Peyer's patch (tissue), 4 donors: ENCODE data around the gene KRTAP5-10. TPM values are rescaled to one million over a fixed set of nuclear protein-coding genes. Genes with fewer than 3 reads are reported as not detected.
"Not testable (repeated sequence)": the region's sequence is repeated elsewhere in the genome, so short reads cannot be mapped to it uniquely, and the experiment has no call there.

Source experiments
- DNase-seq, 3 donors: peaks; one replicate each; pipeline ENCODE4 v3.0.0-alpha.2; 2017 to 2019
- H3K27ac ChIP-seq, 4 donors: fragments of 200-600 bp; sonication (generic); one replicate each; pipeline ENCODE4 v1.5.1; 2016 to 2019
- H3K27me3 ChIP-seq, 2 donors: fragments of 200-600 bp; sonication (generic); one replicate each; pipeline ENCODE4 v1.5.1; 2019
- H3K36me3 ChIP-seq, 3 donors: fragments of 200-600 bp; sonication (generic); one replicate each; pipeline ENCODE4 v1.5.1; 2016 to 2019
- H3K4me1 ChIP-seq, 4 donors: fragments of 200-600 bp; sonication (generic); one replicate each; pipeline ENCODE4 v1.5.1; 2016 to 2019
- H3K4me3 ChIP-seq, 4 donors: fragments of 200-600 bp; sonication (generic); 1 replicate in 3 of 4; 2 replicates in 1 of 4; pipeline ENCODE4 v1.5.1; 2016 to 2019; ENCODE audit warnings: mild to moderate bottlenecking in 1 of 4
- H3K9me3 ChIP-seq, 4 donors: fragments of 200-600 bp; sonication (generic); one replicate each; pipeline ENCODE4 v1.5.1; 2016 to 2019; ENCODE audit warnings: mild to moderate bottlenecking in 1 of 4
- POLR2A ChIP-seq, 2 donors: fragments of 450-650 bp; IDR thresholded peaks; one replicate each; pipeline ENCODE4 v1.5.1; 2017; ENCODE audit warnings: antibody characterized with exemption in 2 of 2, mild to moderate bottlenecking in 2 of 2, moderate library complexity in 2 of 2
- total RNA-seq, 4 donors: library from RNA; depleted of rRNA; stranded (reverse); fragments of >200 nt; gene quantifications; one replicate each; pipeline ENCODE4 v1.1.0, GENCODE V29; 2016
- TF ChIP-seq, protein P1 (sequence below), 6 experiments: fragments of 450-650 bp in 4 of 6; fragments of 200-600 bp in 2 of 6; sonication (generic) in 1 of 6; IDR thresholded peaks; one replicate each; pipeline ENCODE4 v1.5.1; 2017 to 2019; ENCODE audit warnings: antibody characterized with exemption in 6 of 6, mild to moderate bottlenecking in 3 of 6, moderate library complexity in 1 of 6

KRTAP5-10 gene
- total RNA-seq, 4 donors from 2014 or later: not detected

DNA sequence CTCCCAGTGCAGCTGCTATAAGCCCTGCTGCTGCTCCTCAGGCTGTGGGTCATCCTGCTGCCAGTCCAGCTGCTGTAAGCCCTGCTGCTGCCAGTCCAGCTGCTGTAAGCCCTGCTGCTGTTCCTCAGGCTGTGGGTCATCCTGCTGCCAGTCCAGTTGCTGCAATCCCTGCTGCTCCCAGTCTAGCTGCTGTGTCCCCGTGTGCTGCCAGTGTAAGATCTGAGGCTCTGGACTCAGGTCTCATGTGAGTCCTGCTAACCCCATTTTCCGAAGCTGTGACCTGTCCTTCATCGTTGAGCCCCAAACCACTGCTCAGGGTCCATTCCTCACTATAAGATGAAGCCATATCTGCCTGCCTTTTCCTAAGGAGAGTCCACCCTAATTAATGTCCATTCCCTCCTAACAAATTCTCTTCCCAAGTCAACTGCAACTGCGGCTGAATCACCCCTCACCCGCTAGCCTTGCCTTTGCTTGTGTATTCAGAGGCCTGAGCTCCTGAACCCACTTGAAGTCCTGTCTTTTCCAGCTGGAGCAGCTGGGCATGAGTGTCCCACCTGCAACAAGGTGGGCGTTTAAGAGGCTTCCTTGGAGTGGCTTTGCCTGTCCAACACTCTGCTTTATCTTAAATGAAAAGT lies 37.7 kb upstream of the KRTAP5-10 start:
- H3K9me3 ChIP-seq: no peaks in the 10 kb centered on the region
- peak in 1 of 3 donors; percentile 14 for DNase-seq
- TF ChIP-seq, protein P1, sequence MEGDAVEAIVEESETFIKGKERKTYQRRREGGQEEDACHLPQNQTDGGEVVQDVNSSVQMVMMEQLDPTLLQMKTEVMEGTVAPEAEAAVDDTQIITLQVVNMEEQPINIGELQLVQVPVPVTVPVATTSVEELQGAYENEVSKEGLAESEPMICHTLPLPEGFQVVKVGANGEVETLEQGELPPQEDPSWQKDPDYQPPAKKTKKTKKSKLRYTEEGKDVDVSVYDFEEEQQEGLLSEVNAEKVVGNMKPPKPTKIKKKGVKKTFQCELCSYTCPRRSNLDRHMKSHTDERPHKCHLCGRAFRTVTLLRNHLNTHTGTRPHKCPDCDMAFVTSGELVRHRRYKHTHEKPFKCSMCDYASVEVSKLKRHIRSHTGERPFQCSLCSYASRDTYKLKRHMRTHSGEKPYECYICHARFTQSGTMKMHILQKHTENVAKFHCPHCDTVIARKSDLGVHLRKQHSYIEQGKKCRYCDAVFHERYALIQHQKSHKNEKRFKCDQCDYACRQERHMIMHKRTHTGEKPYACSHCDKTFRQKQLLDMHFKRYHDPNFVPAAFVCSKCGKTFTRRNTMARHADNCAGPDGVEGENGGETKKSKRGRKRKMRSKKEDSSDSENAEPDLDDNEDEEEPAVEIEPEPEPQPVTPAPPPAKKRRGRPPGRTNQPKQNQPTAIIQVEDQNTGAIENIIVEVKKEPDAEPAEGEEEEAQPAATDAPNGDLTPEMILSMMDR (IDR thresholded peaks at IDR 0.05): no peak
- TF ChIP-seq POLR2A (IDR thresholded peaks at IDR 0.05): no peak

DNA sequence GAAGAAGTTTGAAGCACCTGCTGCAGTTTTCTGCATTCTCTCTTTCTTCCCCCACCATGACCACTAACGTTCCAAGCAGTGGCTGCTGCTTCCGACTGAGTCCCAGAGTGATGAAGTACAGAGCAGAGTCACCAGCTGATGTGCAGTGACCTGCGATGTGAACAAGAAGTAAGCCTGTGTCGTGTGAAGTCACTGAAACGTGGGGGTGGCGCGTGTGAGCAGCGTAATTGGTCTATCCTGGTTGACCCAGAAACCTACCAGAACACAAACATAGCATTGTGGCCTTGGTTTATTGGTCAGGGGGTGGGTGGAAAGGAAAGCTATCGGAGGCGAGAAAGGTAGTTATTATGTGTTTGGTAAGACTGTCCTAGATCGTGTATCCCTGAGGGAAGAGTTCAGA lies 34.8 kb upstream of the KRTAP5-10 start:
- no peaks in the 10 kb centered on the region for H3K27me3 ChIP-seq
- no peak overlapping the region for H3K27ac ChIP-seq
- no peak overlapping the region for H3K4me3 ChIP-seq
- no peaks in the 10 kb centered on the region for H3K36me3 ChIP-seq
- H3K4me1 ChIP-seq: no peaks in the 10 kb centered on the region
- no peak for DNase-seq
- TF ChIP-seq, protein P1 (IDR thresholded peaks at IDR 0.05): no peak
- TF ChIP-seq POLR2A (IDR thresholded peaks at IDR 0.05): no peak
- H3K9me3 ChIP-seq: no peaks in the 10 kb centered on the region

More for the DNA sequence above, 37.7 kb upstream of the KRTAP5-10 start:
- no peaks in the 10 kb centered on the region for H3K4me1 ChIP-seq
- no peaks in the 10 kb centered on the region for H3K27me3 ChIP-seq
- H3K4me3 ChIP-seq: no peak overlapping the region
- H3K36me3 ChIP-seq: no peaks in the 10 kb centered on the region
- H3K27ac ChIP-seq: no peak overlapping the region

DNA sequence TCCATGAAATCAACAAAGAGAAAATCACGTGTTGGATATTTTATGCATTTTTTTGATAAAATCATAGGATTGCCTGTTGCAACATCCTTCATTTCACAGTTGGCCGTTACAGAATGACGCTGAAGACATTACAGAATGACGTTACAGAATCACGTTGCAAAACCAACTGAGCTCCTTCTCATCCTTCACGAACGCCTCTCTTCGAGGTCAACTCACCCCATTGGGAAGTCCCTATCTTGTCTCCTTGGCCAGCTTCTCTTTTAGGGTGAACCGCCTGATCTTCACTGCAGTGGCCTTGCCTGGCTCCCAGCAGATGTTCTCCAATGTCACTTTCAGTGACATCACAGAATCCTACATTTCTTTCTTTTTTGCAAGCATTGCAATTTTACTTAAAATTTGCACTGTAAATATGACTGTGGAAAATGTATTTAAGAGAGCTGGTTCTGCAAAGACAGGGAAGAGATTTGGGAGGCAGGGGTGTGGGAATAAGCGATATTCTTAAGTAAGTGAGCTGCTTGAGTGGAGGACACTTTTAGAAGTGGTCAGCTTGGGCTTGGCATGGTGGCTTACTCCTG lies 33.2 kb upstream of the KRTAP5-10 start:
- TF ChIP-seq POLR2A (IDR thresholded peaks at IDR 0.05): no peak
- TF ChIP-seq, protein P1 (IDR thresholded peaks at IDR 0.05): no peak
- no peaks in the 10 kb centered on the region for H3K9me3 ChIP-seq
- no peaks in the 10 kb centered on the region for H3K27me3 ChIP-seq
- H3K27ac ChIP-seq: no peak overlapping the region
- H3K4me3 ChIP-seq: no peak overlapping the region
- DNase-seq: peak in 1 of 3 donors; percentile 8
- no peaks in the 10 kb centered on the region for H3K4me1 ChIP-seq
- H3K36me3 ChIP-seq: no peaks in the 10 kb centered on the region

DNA sequence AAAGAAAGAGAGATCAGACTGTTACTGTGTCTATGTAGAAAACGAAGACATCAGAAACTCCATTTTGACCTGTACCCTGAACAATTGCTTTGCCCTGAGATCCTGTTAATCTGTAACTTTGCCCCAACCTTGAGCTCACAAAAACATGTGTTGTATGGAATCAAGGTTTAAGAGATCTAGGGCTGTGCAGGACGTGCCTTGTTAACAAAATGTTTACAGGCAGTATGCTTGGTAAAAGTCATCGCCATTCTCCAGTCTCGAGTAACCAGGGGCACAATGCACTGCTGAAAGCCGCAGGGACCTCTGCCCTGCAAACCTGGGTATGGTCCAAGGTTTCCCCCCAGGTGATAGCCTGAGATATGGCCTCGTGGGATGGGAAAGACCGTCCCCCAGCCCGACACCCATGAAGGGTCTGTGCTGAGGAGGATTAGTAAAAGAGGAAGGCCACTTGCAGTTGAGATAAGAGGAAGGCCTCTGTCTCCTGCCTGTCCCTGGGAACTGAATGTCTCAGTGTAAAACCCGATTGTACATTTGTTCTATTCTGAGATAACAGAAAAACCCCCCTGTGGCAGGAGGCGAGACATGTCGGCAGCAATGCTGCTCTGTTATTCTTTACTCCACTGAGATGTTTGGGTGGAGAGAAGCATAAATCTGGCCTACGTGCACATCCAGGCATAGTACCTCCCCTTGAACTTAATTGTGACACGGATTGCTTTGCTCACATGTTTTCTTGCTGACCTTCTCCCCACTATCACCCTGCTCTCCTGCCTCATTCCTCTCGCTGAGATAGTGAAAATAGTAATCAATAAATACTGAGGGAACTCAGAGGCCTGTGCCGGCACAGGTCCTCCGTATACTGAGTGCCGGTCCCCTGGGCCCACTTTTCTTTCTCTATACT lies 30.4 kb upstream of the KRTAP5-10 start:
- H3K27me3 ChIP-seq, H3K4me1 ChIP-seq, H3K4me3 ChIP-seq, H3K36me3 ChIP-seq, H3K27ac ChIP-seq, H3K9me3 ChIP-seq: not testable (repeated sequence)
- peak in 1 of 3 donors; percentile 18 for DNase-seq

DNA sequence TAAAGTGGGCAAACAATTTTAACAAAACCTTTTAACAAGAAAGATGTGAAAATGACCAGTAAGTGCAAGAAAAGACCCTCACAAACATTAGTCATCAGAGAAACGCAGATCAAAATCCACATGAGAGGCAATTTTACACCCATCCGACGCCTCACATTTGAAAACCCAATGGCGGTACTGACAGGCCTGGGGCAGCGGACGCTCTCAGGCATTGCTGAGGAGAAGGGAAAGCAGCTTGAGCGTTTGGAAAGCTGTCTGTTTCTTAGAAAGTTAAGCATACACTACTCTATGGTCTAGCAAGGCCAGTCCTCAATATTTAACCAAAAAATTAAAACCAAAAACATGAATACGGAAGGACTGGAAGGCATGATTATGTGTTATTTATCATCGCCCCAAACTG lies 29.5 kb upstream of the KRTAP5-10 start:
- no peaks in the 10 kb centered on the region for H3K36me3 ChIP-seq
- TF ChIP-seq POLR2A (IDR thresholded peaks at IDR 0.05): no peak
- TF ChIP-seq, protein P1 (IDR thresholded peaks at IDR 0.05): no peak
- H3K27ac ChIP-seq: no peak overlapping the region
- H3K4me1 ChIP-seq: no peaks in the 10 kb centered on the region
- H3K4me3 ChIP-seq: no peak overlapping the region
- no peaks in the 10 kb centered on the region for H3K27me3 ChIP-seq
- peak in 1 of 3 donors; percentile 13 for DNase-seq
- no peaks in the 10 kb centered on the region for H3K9me3 ChIP-seq

DNA sequence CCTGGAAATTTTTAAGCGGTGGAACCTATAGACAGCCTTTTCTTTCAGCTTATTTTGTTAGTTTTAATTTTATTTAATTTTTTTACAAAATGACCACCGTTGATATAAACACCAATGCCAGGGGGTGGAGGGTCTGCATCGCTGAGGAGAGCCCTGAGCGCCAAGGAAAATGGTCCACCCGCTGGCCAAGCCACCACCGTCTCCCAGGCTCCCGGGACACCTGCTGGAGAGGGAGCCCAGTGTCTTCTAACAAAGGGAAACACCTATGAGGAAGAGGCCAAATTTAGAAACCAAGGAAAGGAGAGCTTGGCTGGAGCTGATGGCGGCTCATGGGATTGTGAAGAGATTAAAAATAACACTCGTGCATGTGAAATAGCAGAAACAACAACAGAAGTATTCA lies 27.8 kb upstream of the KRTAP5-10 start:
- TF ChIP-seq, protein P1 (IDR thresholded peaks at IDR 0.05): no peak
- H3K4me3 ChIP-seq: no peak overlapping the region
- H3K4me1 ChIP-seq: no peaks in the 10 kb centered on the region
- H3K9me3 ChIP-seq: no peaks in the 10 kb centered on the region
- H3K27ac ChIP-seq: no peak overlapping the region
- H3K36me3 ChIP-seq: no peaks in the 10 kb centered on the region
- peak in 1 of 3 donors; percentile 36 for DNase-seq
- no peaks in the 10 kb centered on the region for H3K27me3 ChIP-seq

DNA sequence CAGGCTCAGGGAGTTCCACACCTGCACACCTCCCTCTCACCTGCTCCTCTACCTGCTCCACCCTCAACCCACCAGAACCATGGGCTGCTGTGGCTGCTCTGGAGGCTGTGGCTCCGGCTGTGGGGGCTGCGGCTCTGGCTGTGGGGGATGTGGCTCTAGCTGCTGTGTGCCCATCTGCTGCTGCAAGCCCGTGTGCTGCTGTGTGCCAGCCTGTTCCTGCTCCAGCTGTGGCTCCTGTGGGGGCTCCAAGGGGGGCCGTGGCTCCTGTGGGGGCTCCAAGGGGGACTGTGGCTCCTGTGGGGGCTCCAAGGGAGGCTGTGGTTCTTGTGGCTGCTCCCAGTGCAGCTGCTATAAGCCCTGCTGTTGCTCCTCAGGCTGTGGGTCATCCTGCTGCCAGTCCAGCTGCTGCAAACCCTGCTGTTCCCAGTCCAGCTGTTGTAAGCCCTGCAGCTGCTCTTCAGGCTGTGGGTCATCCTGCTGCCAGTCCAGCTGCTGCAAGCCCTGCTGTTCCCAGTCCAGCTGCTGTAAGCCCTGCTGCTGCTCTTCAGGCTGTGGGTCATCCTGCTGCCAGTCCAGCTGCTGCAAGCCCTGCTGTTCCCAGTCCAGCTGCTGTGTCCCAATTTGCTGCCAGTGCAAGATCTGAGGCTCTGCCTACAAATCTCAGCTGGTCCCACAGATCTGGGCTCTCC lies 27.2 kb upstream of the KRTAP5-10 start, which contains the start of gene KRTAP5-8:
KRTAP5-8 (plus strand) TSS at position 49 of the 689 bp plus-strand sequence; CDS start at position 80, 31 bp downstream.
- H3K27me3 ChIP-seq, H3K9me3 ChIP-seq, H3K27ac ChIP-seq, H3K36me3 ChIP-seq, H3K4me3 ChIP-seq, H3K4me1 ChIP-seq: not testable (repeated sequence)
- DNase-seq: peak in 1 of 3 donors; percentile 13
